H9 (cell line): ENCODE data around the gene ZNF408. TPM values are rescaled to one million over a fixed set of nuclear protein-coding genes. Genes with fewer than 3 reads are reported as not detected.

Source experiments
- DNase-seq: peaks from one replicate; pipeline ENCODE4 v3.0.0-alpha.2; 2017
- H2AFZ ChIP-seq: one replicate; pipeline ENCODE4 v1.6.1; 2013; ENCODE audit warnings: mild to moderate bottlenecking, low read length, control low read depth, moderate library complexity
- H2AK5ac ChIP-seq: 2 replicates; pipeline ENCODE4 v1.6.1; 2013; ENCODE audit warnings: low read length, control low read depth, mixed read lengths; ENCODE audit not compliant: insufficient read length
- H2BK120ac ChIP-seq: one replicate; pipeline ENCODE4 v1.6.1; 2013; ENCODE audit warnings: low read depth, mild to moderate bottlenecking, low read length, control low read depth, inconsistent platforms; ENCODE audit not compliant: poor library complexity, severe bottlenecking
- H2BK12ac ChIP-seq: 2 replicates; pipeline ENCODE4 v1.6.1; 2013; ENCODE audit warnings: low read length, control low read depth, mixed read lengths, low read depth; ENCODE audit not compliant: insufficient read length
- H2BK15ac ChIP-seq: 2 replicates; pipeline ENCODE4 v1.6.1; 2013; ENCODE audit warnings: low read depth, low read length, control low read depth
- H2BK20ac ChIP-seq: one replicate; pipeline ENCODE4 v1.6.1; 2013; ENCODE audit warnings: low read depth, mild to moderate bottlenecking, low read length, control low read depth, inconsistent platforms; ENCODE audit not compliant: poor library complexity, severe bottlenecking
- H2BK5ac ChIP-seq: 2 replicates; pipeline ENCODE4 v1.6.1; 2013; ENCODE audit warnings: low read length, control low read depth, mixed read lengths; ENCODE audit not compliant: insufficient read length
- H3K14ac ChIP-seq: 2 replicates; pipeline ENCODE4 v1.6.1; 2013; ENCODE audit warnings: low read length, control low read depth; ENCODE audit not compliant: insufficient read depth
- H3K18ac ChIP-seq: 2 replicates; pipeline ENCODE4 v1.6.1; 2013; ENCODE audit warnings: low read depth, mild to moderate bottlenecking, mixed read lengths, low read length, control low read depth; ENCODE audit not compliant: insufficient read length
- H3K23ac ChIP-seq: 2 replicates; pipeline ENCODE4 v1.6.1; 2013; ENCODE audit warnings: low read length, control low read depth, mixed read lengths, low read depth; ENCODE audit not compliant: insufficient read length
- H3K23me2 ChIP-seq: 2 replicates; pipeline ENCODE4 v1.6.1; 2013; ENCODE audit warnings: low read depth, mild to moderate bottlenecking, mixed read lengths, low read length, control low read depth; ENCODE audit not compliant: insufficient read length, poor library complexity, severe bottlenecking
- H3K27ac ChIP-seq: 2 replicates; pipeline ENCODE4 v1.5.1; 2013; ENCODE audit warnings: low read length, control low read depth, mixed read lengths, low read depth; ENCODE audit not compliant: insufficient read length
- H3K27me3 ChIP-seq: 2 replicates; pipeline ENCODE4 v1.6.1; 2013; ENCODE audit warnings: low read length, control low read depth, inconsistent platforms; ENCODE audit not compliant: insufficient read depth
- H3K4ac ChIP-seq: 2 replicates; pipeline ENCODE4 v1.6.1; 2013; ENCODE audit warnings: low read depth, mild to moderate bottlenecking, control low read depth, inconsistent platforms, low read length, moderate library complexity
- H3K4me1 ChIP-seq: 2 replicates; pipeline ENCODE4 v1.6.1; 2013; ENCODE audit warnings: low read length, control low read depth, inconsistent platforms; ENCODE audit not compliant: insufficient read depth
- H3K4me2 ChIP-seq: 2 replicates; pipeline ENCODE4 v1.6.1; 2013; ENCODE audit warnings: low read length, control low read depth, mixed read lengths; ENCODE audit not compliant: insufficient read length, insufficient read depth
- H3K56ac ChIP-seq: 2 replicates; pipeline ENCODE4 v1.6.1; 2013; ENCODE audit warnings: low read depth, mild to moderate bottlenecking, mixed read lengths, low read length, control low read depth; ENCODE audit not compliant: insufficient read length
- H3K79me1 ChIP-seq: 2 replicates; pipeline ENCODE4 v1.6.1; 2013; ENCODE audit warnings: low read depth, mild to moderate bottlenecking, moderate library complexity, low read length, control low read depth, inconsistent platforms; ENCODE audit not compliant: insufficient read depth, poor library complexity, severe bottlenecking
- H3K79me2 ChIP-seq: 2 replicates; pipeline ENCODE4 v1.6.1; 2013; ENCODE audit warnings: low read length, control low read depth, inconsistent platforms; ENCODE audit not compliant: insufficient read depth
- H3K9ac ChIP-seq: 2 replicates; pipeline ENCODE4 v1.6.1; 2013; ENCODE audit warnings: low read length, control low read depth, mixed read lengths; ENCODE audit not compliant: insufficient read length; ENCODE audit errors: extremely low read depth
- H3K9me3 ChIP-seq: one replicate; pipeline ENCODE4 v1.6.1; 2013; ENCODE audit warnings: low read depth, low read length, inconsistent platforms; ENCODE audit not compliant: control insufficient read depth
- H3T11ph ChIP-seq: one replicate; pipeline ENCODE4 v1.6.1; 2013; ENCODE audit warnings: mild to moderate bottlenecking, low read length, control low read depth, inconsistent platforms
- H4K20me1 ChIP-seq: one replicate; pipeline ENCODE4 v1.6.1; 2013; ENCODE audit not compliant: control insufficient read depth, insufficient read length, insufficient read depth
- H4K5ac ChIP-seq: 2 replicates; pipeline ENCODE4 v1.6.1; 2013; ENCODE audit warnings: low read depth, mild to moderate bottlenecking, mixed read lengths, low read length, control low read depth; ENCODE audit not compliant: insufficient read length
- H4K8ac ChIP-seq: replicated peaks from 2 replicates; pipeline ENCODE4 v1.6.1; 2013; ENCODE audit warnings: low read length, control low read depth, mixed read lengths, low read depth; ENCODE audit not compliant: insufficient read length
- H4K91ac ChIP-seq: 2 replicates; pipeline ENCODE4 v1.6.1; 2013; ENCODE audit warnings: low read depth, mild to moderate bottlenecking, moderate library complexity, mixed read lengths, low read length, control low read depth; ENCODE audit not compliant: insufficient read length
- H3K27ac Mint-ChIP-seq, 3 experiments: 2 replicates in 2 of 3; 3 replicates in 1 of 3; pipeline ENCODE4 v1.8.0; 2020 to 2021; ENCODE audit warnings: mixed read lengths in 3 of 3, mild to moderate bottlenecking in 1 of 3, moderate library complexity in 1 of 3
- H3K27me3 Mint-ChIP-seq: 2 replicates; pipeline ENCODE4 v1.8.0; 2021; ENCODE audit warnings: low read depth, mild to moderate bottlenecking, moderate library complexity, mixed read lengths
- H3K36me3 Mint-ChIP-seq, 3 experiments: 2 replicates in 2 of 3; 3 replicates in 1 of 3; pipeline ENCODE4 v1.8.0; 2020 to 2021; ENCODE audit warnings: low read depth in 3 of 3, mixed read lengths in 3 of 3; ENCODE audit not compliant: insufficient read depth in 1 of 3
- H3K4me1 Mint-ChIP-seq, 2 experiments: 2 replicates each; pipeline ENCODE4 v1.8.0; 2020; ENCODE audit warnings: mixed read lengths in 2 of 2
- H3K4me3 Mint-ChIP-seq, 2 experiments: 2 replicates in 1 of 2; 3 replicates in 1 of 2; pipeline ENCODE4 v1.8.0; 2020 to 2021; ENCODE audit warnings: mild to moderate bottlenecking in 2 of 2, mixed read lengths in 2 of 2, moderate library complexity in 1 of 2
- H3K9me3 Mint-ChIP-seq, 2 experiments: 2 replicates in 1 of 2; 3 replicates in 1 of 2; pipeline ENCODE4 v1.8.0; 2020; ENCODE audit warnings: mild to moderate bottlenecking in 2 of 2, mixed read lengths in 2 of 2, moderate library complexity in 1 of 2
- WGBS: extraction: QIAGEN DNeasy Blood & Tissue Kit; methylation state at CpG from one replicate; pipeline ENCODE4 v1.1.7; 2013; ENCODE audit warnings: missing lambda C conversion rate, low lambda C conversion rate, mixed read lengths; ENCODE audit not compliant: insufficient read length; ENCODE audit errors: extremely low coverage; 5-methylcytosine and 5-hydroxymethylcytosine counted together
- total RNA-seq: library from RNA; stranded (reverse); gene quantifications from 2 replicates; pipeline ENCODE4 v1.2.1, GENCODE V29; 2021
- TF ChIP-seq, protein P1 (sequence below): fragments of 200-600 bp; sonication (generic); conservative IDR thresholded peaks from 3 replicates; pipeline ENCODE4 v1.8.0; 2021; ENCODE audit warnings: antibody characterized with exemption, mild to moderate bottlenecking

ZNF408 gene
- total RNA-seq, 1 experiment from 2014 or later = 16.6 TPM

DNA sequence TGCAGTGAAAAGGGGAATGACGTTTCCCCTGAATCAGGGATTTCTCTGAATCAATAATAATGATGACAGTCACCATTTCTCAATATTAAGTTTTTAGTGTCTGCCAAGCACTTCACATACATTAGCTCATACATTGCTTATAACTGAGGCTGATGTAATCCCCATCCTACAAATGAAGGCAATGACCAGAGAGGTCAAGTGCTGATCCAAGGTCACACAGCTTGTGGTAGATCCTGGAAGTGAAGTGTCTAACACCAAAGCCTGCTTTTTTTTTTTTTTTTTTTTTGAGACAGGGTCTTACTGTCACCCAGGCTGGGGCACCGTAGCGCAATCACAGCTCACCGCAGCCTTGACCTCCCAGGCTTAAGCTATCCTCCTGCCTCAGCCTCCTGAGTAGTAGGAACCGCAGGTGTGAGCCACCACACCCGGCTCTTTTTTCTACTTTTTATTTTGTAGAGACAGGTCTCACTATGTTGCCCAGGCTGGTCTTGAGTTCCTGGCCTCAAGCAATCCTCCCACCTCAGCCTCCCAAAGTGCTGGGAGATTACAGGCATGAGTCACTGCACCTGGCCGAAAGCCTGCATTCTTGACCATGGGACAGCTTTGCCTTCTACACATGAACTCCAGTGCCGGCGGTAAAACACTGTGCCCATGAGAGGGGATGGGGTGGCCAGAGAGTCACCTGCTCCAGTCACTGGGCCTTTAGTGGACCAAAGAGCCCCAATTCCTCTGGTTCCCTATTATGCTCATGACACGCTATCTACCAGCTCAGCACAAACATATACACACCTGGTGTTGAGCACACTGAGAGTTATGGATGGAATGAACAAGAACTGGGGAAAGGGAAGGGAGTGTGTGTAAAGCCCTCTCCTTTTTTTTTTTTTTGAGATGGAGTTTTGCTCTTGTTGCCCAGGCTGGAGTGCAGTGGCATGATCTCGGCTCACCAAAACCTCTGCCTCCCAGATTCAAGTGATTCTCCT, 17.8 kb upstream of the ZNF408 start:
- H3K4me1 ChIP-seq = no peaks in the 10 kb centered on the region
- no peaks in the 10 kb centered on the region for H3K79me1 ChIP-seq
- no peak overlapping the region for H2AK5ac ChIP-seq
- no peak overlapping the region for H3K18ac ChIP-seq
- no peak overlapping the region for H3K27ac ChIP-seq
- H3K36me3 Mint-ChIP-seq = peaks cover 0 to 27% (median 10%) of the 10 kb centered on the region in 3 experiments; a peak in 4 of 7 replicates
- no peaks in the 10 kb centered on the region for H3K9me3 Mint-ChIP-seq
- TF ChIP-seq, protein P1, sequence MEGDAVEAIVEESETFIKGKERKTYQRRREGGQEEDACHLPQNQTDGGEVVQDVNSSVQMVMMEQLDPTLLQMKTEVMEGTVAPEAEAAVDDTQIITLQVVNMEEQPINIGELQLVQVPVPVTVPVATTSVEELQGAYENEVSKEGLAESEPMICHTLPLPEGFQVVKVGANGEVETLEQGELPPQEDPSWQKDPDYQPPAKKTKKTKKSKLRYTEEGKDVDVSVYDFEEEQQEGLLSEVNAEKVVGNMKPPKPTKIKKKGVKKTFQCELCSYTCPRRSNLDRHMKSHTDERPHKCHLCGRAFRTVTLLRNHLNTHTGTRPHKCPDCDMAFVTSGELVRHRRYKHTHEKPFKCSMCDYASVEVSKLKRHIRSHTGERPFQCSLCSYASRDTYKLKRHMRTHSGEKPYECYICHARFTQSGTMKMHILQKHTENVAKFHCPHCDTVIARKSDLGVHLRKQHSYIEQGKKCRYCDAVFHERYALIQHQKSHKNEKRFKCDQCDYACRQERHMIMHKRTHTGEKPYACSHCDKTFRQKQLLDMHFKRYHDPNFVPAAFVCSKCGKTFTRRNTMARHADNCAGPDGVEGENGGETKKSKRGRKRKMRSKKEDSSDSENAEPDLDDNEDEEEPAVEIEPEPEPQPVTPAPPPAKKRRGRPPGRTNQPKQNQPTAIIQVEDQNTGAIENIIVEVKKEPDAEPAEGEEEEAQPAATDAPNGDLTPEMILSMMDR = no peak
- no peak overlapping the region for H3K23ac ChIP-seq
- H2AFZ ChIP-seq = no peak overlapping the region
- H3K9ac ChIP-seq = no peak overlapping the region
- H2BK12ac ChIP-seq = no peak overlapping the region
- no peak for DNase-seq
- H2BK120ac ChIP-seq = no peak overlapping the region
- WGBS = no CpG with 5 or more reads among the region's 11 CpGs
- no peak overlapping the region for H4K5ac ChIP-seq
- H2BK5ac ChIP-seq = no peak overlapping the region
- no peak overlapping the region for H3K4me3 Mint-ChIP-seq
- H3K27me3 ChIP-seq = no peaks in the 10 kb centered on the region
- H3K56ac ChIP-seq = no peak overlapping the region
- no peaks in the 10 kb centered on the region for H3K9me3 ChIP-seq
- no peaks in the 10 kb centered on the region for H3K23me2 ChIP-seq
- H3K79me2 ChIP-seq = no peaks in the 10 kb centered on the region
- peaks cover 2% of the 10 kb centered on the region; the same call in 1 of the 2 replicates for H3K27me3 Mint-ChIP-seq
- no peaks in the 10 kb centered on the region for H4K20me1 ChIP-seq
- H2BK15ac ChIP-seq = no peak overlapping the region
- no peaks in the 10 kb centered on the region for H3K4me1 Mint-ChIP-seq
- no peak overlapping the region for H3K4ac ChIP-seq
- H4K91ac ChIP-seq = no peak overlapping the region
- H3T11ph ChIP-seq = no peak overlapping the region
- peak overlapping the region in 1 of 3 experiments; percentile 52; a peak in 1 of 7 replicates for H3K27ac Mint-ChIP-seq
- H4K8ac ChIP-seq = no peak overlapping the region
- H3K14ac ChIP-seq = no peak overlapping the region
- H2BK20ac ChIP-seq = no peak overlapping the region
- no peak overlapping the region for H3K4me2 ChIP-seq
